Bronchial smooth muscle cell (primary cell): ENCODE results near the gene CENPT. TPM values are rescaled to one million over a fixed set of nuclear protein-coding genes. Genes with fewer than 3 reads are reported as not detected.

ENCODE experiments used
- total RNA-seq: library from RNA; depleted of rRNA; stranded (reverse); fragments of >200 nt; gene quantifications from 2 replicates; pipeline ENCODE4 v1.2.1, GENCODE V29; 2014

The CENPT gene, protein sequence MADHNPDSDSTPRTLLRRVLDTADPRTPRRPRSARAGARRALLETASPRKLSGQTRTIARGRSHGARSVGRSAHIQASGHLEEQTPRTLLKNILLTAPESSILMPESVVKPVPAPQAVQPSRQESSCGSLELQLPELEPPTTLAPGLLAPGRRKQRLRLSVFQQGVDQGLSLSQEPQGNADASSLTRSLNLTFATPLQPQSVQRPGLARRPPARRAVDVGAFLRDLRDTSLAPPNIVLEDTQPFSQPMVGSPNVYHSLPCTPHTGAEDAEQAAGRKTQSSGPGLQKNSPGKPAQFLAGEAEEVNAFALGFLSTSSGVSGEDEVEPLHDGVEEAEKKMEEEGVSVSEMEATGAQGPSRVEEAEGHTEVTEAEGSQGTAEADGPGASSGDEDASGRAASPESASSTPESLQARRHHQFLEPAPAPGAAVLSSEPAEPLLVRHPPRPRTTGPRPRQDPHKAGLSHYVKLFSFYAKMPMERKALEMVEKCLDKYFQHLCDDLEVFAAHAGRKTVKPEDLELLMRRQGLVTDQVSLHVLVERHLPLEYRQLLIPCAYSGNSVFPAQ
- total RNA-seq = 21.2 and 22.5 TPM in 2 replicates

DNA sequence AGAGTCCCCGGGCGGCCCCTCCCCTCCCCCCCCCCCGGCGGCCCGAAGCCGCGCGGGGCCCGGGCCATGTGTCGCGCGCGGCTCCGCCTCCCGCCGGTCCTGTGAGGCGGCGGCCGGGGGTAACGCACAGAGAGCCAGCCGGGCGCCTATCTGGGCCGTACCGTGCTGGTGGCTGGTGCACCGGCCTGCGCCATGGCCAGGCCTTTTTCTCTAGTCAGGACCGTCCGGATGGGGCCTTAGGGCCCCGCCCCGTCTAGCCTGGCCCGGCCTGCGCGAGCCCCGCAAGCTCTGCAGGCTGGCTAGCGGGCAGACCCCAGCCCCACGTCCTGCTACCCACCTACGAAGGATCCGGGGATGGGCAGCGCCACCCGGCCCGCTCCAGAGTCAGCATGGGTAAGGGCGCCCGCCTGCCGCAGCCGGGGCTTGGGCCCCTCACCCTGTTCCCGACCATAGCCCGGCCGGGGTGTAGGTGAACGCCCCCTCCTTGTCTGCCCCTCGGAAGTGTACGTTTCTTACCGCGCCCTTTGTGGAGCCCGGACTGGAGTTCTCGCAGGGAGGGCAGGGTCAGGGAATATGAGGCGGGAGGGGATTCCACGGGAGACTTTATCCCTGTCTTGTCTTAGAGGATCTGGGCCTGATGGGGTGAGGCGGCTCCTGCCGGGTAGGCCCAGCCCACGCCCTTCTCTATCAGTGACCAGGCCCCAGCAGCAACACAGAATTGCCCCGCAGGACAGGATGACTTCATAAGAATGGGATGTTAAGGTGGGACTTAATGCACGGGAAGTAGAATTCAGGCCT lies at the start of gene CENPT:
Gene CENPT, minus strand, starts transcription at position 630 of the 798 bp plus-strand sequence. CDS start 13,834 bp downstream, outside the sequence.

DNA sequence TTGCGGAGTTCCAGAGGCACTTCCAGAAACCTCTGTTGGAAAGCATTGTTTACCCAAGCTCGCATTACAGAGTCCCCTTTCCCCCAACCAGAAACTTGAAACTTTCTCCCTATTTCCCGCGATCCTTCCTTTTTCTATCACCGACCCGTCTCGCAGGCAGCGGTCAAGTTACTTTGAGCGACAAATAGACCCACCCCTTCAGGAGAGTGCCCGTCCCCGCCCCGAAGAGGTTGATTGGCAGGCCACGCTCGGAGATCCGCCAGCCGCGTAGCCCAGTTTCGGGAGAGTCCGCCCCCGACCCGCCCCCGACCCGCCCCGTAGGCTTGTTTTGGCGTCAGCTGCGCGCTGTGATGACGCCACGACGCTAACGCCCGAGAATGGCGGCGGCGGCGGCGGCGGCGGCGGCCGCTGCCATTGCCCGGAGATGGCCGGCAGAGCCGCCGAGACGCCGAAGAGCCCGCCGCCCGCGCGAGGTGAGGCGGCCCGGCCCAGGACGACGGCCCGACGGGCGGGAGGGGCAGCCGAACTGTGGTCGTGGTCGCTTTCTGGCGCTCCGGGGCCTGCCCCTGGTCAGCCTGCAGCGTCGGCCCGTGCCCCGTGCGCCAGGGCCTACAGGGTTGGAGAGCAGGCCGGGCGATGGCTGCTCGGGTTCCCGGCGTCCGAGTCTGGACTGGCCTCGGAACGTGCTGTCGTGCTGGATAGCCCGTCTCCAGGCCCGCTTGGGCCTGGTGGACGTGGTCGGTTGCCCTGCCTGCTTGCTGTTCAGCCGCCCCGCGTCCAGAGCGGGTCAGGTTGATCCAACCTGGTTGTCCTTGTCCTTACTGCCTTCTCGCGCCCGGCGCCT lies 45.6 kb upstream of the CENPT start, which contains the start of gene PSKH1:
Gene PSKH1, plus strand, starts transcription at position 356 of the 844 bp plus-strand sequence. CDS start 15,496 bp downstream, outside the sequence.

DNA sequence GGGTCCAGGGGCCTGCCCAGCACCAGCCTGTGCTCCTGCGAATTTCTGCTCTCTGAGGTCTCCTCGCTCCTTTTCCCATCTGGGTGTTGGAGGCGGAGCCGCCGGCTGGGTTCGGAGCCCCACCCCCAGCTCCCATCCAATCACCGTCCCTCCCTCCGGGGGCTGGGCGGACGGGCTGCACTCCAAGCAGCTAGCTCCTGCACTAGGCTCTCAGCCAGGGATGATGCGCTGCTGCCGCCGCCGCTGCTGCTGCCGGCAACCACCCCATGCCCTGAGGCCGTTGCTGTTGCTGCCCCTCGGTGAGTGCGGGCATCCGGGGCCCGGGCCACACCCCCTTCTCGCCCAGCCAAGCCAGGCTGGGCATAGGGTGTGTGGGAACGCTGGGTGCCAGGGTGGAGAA lies 37.2 kb upstream of the CENPT start, which contains the start of gene NRN1L:
Gene NRN1L, plus strand, starts transcription at position 202 of the 400 bp plus-strand sequence. Its CDS starts 19 bp downstream, at position 221.

DNA sequence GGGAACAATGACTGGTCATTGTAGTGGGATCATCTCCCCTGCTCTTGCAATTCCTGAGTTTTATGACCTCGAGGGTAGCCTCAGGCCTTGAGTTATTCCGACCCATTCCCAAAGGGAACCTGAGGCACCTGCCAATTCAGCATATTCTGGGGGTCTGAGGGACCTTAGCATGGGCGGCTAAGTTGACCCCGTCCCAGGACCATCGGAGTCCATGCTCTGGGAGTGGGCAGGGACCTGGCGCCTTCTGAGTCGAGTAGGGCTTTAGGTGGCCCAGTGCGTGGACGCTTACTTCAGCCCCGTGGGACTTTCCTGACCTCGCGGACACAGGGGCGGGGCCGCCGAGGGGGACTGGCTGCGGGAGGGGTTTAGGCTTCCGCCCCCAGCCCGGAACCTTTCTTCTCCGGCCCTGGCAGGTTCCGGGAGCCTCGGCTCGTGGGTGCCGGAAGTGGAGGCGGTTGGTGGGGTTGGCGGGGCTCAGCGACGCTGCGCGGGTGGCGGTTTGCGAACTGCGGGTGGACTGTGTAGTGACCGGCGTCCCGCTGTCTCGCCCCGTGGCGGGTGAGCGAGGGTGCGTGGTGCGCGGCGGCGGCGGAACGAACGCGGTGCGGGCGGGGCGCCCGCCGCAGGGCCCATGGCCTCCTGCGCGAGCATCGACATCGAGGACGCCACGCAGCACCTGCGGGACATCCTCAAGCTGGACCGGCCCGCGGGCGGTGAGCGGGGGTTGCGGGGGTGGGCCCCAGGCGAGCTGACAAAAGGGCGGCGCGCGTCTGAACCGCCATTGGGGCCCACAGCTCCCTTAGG lies 25.3 kb upstream of the CENPT start, which contains the start of gene EDC4:
Gene EDC4, plus strand, starts transcription at position 422 of the 804 bp plus-strand sequence. Its CDS starts 210 bp downstream, at position 632.

DNA sequence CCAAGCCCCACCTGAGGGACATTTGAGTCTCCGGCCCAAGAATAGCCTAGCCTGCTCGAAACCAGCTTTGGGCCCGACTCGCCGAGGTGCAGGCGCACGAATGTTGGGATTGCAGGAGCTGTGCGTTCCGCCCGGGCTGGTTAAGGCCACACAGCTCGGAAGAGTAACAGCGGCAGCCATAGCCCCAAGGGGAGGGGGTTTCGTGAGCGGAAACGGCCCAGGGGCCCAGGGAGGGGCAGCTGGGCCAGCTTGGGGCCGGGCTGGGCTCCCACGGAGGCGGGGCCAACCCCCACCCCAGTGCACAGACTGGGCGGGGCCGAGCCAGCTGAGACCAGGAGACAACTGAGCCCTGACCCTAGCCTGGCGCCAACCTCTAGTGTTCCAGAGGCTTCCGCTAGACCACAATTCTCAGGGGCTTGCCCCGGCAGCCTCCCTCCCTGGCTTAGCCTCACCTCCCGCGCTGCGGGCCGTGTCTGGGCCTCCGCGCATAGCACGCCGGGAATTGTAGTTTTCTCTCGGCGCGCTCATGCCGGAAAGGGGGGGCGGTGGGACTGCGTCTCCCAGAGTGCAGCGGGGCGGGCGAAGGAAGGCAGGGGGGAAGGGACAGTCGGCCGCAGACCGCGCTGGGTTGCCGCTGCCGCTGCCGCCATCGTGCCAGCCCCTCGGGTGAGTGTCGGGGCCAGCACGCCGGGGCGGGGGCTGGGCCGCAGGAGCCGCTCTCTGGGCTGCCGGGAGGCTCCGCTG lies 1.0 kb downstream of the CENPT start, which contains the start of gene NUTF2:
Gene NUTF2, plus strand, starts transcription at position 614 of the 744 bp plus-strand sequence. CDS start 18,198 bp downstream, outside the sequence.

DNA sequence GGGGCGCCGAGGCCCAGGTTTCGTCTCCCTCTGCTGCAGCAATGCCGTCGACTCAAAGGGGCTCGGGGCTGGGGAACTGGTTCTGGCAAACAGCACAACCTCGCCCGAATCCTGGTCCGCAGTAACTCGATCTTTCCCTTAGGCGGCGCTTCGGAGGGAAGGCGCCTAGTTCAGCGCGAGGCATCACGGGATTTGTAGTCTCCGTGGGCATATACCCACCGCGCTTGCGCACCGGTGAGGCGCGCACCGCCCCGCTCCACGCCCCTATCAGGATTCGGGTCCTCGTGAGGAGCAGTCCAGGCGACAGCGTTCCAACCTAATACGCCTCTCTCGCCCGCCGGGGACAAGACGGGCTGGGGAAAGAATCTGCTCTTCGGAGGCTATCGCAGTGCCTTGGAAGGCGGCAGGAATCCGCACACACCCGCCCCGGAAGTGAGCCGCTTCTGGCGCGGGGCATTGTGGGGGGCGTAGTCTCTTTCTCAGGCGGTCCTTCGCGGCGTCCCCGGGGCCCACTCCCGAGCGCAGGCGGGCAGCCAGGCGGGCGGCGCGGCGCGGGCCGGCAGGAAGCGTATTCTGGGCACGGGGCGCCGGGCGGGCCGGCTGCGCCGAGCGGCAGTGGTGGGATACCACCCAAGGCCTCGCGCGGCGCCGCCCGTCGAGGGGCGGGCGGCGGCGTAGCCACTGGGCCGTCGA lies 5.5 kb downstream of the CENPT start, which contains the start of gene THAP11:
Gene THAP11, plus strand, starts transcription at position 505 of the 693 bp plus-strand sequence. CDS start 235 bp downstream, outside the sequence.

DNA sequence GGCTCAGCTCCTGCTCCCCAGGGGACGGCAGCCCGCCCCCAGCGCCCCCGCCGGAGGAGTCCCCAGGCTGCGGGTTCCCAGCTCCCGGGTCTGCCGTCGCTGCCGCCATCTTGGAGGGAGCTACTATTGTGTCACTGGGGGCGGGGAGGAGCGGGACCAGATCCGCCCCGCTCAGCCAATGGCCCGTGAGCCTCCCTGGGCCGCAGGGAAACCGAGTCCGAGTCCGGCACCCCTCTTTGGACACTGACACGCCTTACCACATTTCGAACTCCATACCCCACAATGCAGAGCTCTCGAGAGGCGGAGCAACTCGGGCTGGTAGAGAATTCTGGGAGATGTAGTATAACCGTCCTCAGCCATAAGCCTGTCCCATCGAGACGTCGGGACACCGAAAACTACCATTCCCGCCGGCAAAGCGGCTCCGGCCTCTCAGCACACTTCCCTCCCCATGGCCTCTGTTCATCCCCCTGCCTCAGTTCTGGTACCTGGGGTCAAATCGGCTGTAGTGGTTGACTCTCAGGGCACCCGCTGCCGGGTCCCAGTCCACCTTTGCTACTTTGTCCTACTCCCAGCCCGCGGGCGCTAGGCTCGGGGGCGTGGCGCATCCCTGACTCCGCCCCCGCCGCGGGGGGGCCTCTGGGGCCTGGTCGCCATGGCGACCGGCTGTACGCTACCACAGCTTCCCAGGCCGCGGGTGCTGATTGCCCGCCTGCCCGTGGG lies 40.9 kb downstream of the CENPT start, which contains the start of the genes RANBP10 and TSNAXIP1:
Gene RANBP10, minus strand, starts transcription at position 133 of the 720 bp plus-strand sequence. Its CDS starts 24 bp downstream, at position 109.
Gene TSNAXIP1, plus strand, starts transcription at position 462 of the 720 bp plus-strand sequence. CDS start 261 bp downstream, outside the sequence.

Other genes with a start within 250 kb of the CENPT start
- gene CARMIL2, start 202.5 kb downstream of the CENPT start, total RNA-seq = 0.09 and 0.32 TPM in 2 replicates
- gene ACD, start 187.4 kb downstream of the CENPT start, total RNA-seq = 9.9 and 10.6 TPM in 2 replicates
- 0.47 and 0.86 TPM in 2 replicates for gene PARD6A, start 186.7 kb downstream of the CENPT start, total RNA-seq
- 12.6 and 20.5 TPM in 2 replicates for gene ENKD1, start 180.9 kb downstream of the CENPT start, total RNA-seq
- 3.3 and 3.9 TPM in 2 replicates for gene C16orf86, start 180.9 kb downstream of the CENPT start, total RNA-seq
- gene GFOD2, start 128.4 kb downstream of the CENPT start, total RNA-seq = 12.9 and 16.7 TPM in 2 replicates
- 2.5 and 4.5 TPM in 2 replicates for gene RANBP10, start 41.1 kb downstream of the CENPT start, total RNA-seq
- 0.95 and 1.5 TPM in 2 replicates for gene TSNAXIP1, start 40.8 kb downstream of the CENPT start, total RNA-seq
- 27.1 and 51.8 TPM in 2 replicates for gene THAP11, start 5.4 kb downstream of the CENPT start, total RNA-seq
- 72.5 and 88.2 TPM in 2 replicates for gene NUTF2, start 760 bp downstream of the CENPT start, total RNA-seq
- gene EDC4, start 25.4 kb upstream of the CENPT start, total RNA-seq = 46.3 and 54.4 TPM in 2 replicates
- gene NRN1L, start 37.2 kb upstream of the CENPT start, total RNA-seq = 0.16 TPM in 1 of 2 replicates, not detected in the other
- 13.4 and 21.7 TPM in 2 replicates for gene PSKH1, start 45.6 kb upstream of the CENPT start, total RNA-seq
- gene CTRL, start 84.2 kb upstream of the CENPT start, total RNA-seq = 0.63 and 2.3 TPM in 2 replicates
- 103 and 111 TPM in 2 replicates for gene PSMB10, start 89.2 kb upstream of the CENPT start, total RNA-seq
- 5.2 and 6.5 TPM in 2 replicates for gene LCAT, start 96.4 kb upstream of the CENPT start, total RNA-seq
- 91.3 and 134 TPM in 2 replicates for gene SLC12A4, start 120.9 kb upstream of the CENPT start, total RNA-seq
- not detected in 2 replicates for gene DPEP3, start 132.8 kb upstream of the CENPT start, total RNA-seq
- gene DPEP2, start 151.8 kb upstream of the CENPT start, total RNA-seq = not detected in 2 replicates
- not detected in 2 replicates for gene DPEP2NB, start 168.2 kb upstream of the CENPT start, total RNA-seq
- 8.5 and 9.1 TPM in 2 replicates for gene DDX28, start 175.5 kb upstream of the CENPT start, total RNA-seq
- gene DUS2, start 175.6 kb upstream of the CENPT start, total RNA-seq = 12.3 and 13.4 TPM in 2 replicates
- gene NFATC3, start 237.7 kb upstream of the CENPT start, total RNA-seq = 5.0 and 6.0 TPM in 2 replicates